ENCODE results near the gene INHBC. TPM values are rescaled to one million over a fixed set of nuclear protein-coding genes. Genes with fewer than 3 reads are reported as not detected.

INHBC gene
- total and polyA plus RNA-seq, 2 donors = 0.05 TPM; not detected in 1

GRCh38 chr12:57471661-57472060 lies 37.1 kb downstream of the INHBC start:
- DNase-seq (ENCODE audit: extremely low spot score) = no peak
- H3K4me3 ChIP-seq (ENCODE audit: low read depth, low read length) = no peak overlapping the region
- WGBS = 86% methylated on average over 3 of the region's 3 CpGs
- no peak overlapping the region for H3K27ac ChIP-seq (ENCODE audit: low read depth)
- no peaks in the 10 kb centered on the region for H3K36me3 ChIP-seq (ENCODE audit: insufficient read depth)
- no peaks in the 10 kb centered on the region for H3K4me1 ChIP-seq (ENCODE audit: insufficient read depth)

GRCh38 chr12:57472391-57472790 lies 37.8 kb downstream of the INHBC start:
- no peak for DNase-seq (ENCODE audit: extremely low spot score)
- Histone ChIP-seq H3K4me3 (ENCODE audit: low read depth, low read length) (no peak overlapping the region), H3K36me3 (ENCODE audit: insufficient read depth) (no peaks in the 10 kb centered on the region), H3K27ac (ENCODE audit: low read depth) (no peak overlapping the region), H3K4me1 (ENCODE audit: insufficient read depth) (no peaks in the 10 kb centered on the region)
- WGBS = 74% methylated on average over 3 of the region's 3 CpGs

GRCh38 chr12:57473392-57473791 lies 38.8 kb downstream of the INHBC start:
- WGBS = 45% methylated on average over 3 of the region's 3 CpGs
- DNase-seq (ENCODE audit: extremely low spot score) = no peak
- Histone ChIP-seq H3K36me3 (ENCODE audit: insufficient read depth) (no peaks in the 10 kb centered on the region), H3K4me3 (ENCODE audit: low read depth, low read length) (no peak overlapping the region), H3K27ac (ENCODE audit: low read depth) (no peak overlapping the region), H3K4me1 (ENCODE audit: insufficient read depth) (no peaks in the 10 kb centered on the region)

GRCh38 chr12:57473886-57474285 lies 39.3 kb downstream of the INHBC start:
- 88% methylated on average over 5 of the region's 5 CpGs for WGBS
- Histone ChIP-seq H3K4me3 (ENCODE audit: low read depth, low read length) (no peak overlapping the region), H3K36me3 (ENCODE audit: insufficient read depth) (no peaks in the 10 kb centered on the region), H3K4me1 (ENCODE audit: insufficient read depth) (no peaks in the 10 kb centered on the region), H3K27ac (ENCODE audit: low read depth) (no peak overlapping the region)
- DNase-seq (ENCODE audit: extremely low spot score) = no peak

- Histone ChIP-seq H3K27ac (ENCODE audit: low read depth) (no peak overlapping the region), H3K4me1 (ENCODE audit: insufficient read depth) (no peaks in the 10 kb centered on the region), H3K36me3 (ENCODE audit: insufficient read depth) (no peaks in the 10 kb centered on the region), H3K4me3 (ENCODE audit: low read depth, low read length) (no peak overlapping the region)
- no peak for DNase-seq (ENCODE audit: extremely low spot score)
- 63% methylated on average over 8 of the region's 8 CpGs for WGBS
Observed at GRCh38 chr12:57474430-57474829, 39.8 kb downstream of the INHBC start.

GRCh38 chr12:57474862-57475261 lies 40.3 kb downstream of the INHBC start:
- 62% methylated on average over 7 of the region's 7 CpGs for WGBS
- no peak for DNase-seq (ENCODE audit: extremely low spot score)
- H3K4me1 ChIP-seq (ENCODE audit: insufficient read depth) = no peaks in the 10 kb centered on the region
- H3K27ac ChIP-seq (ENCODE audit: low read depth) = no peak overlapping the region
- no peak overlapping the region for H3K4me3 ChIP-seq (ENCODE audit: low read depth, low read length)
- H3K36me3 ChIP-seq (ENCODE audit: insufficient read depth) = no peaks in the 10 kb centered on the region

GRCh38 chr12:57475271-57476161 lies 40.9 kb downstream of the INHBC start:
- WGBS = 10% methylated on average over 84 of the region's 84 CpGs

GRCh38 chr12:57476162-57476992 lies 41.8 kb downstream of the INHBC start:
- H3K27ac ChIP-seq (ENCODE audit: low read depth) = no peak overlapping the region
- no peaks in the 10 kb centered on the region for H3K36me3 ChIP-seq (ENCODE audit: insufficient read depth)
- 20% methylated on average over 29 of the region's 29 CpGs for WGBS
- DNase-seq (ENCODE audit: extremely low spot score) = no peak
- H3K4me3 ChIP-seq (ENCODE audit: low read depth, low read length) = peak overlapping the region; percentile 8
- H3K4me1 ChIP-seq (ENCODE audit: insufficient read depth) = no peaks in the 10 kb centered on the region

More at GRCh38 chr12:57475271-57476161, 40.9 kb downstream of the INHBC start:
- no peak overlapping the region for H3K27ac ChIP-seq (ENCODE audit: low read depth)
- DNase-seq (ENCODE audit: extremely low spot score) = no peak
- no peaks in the 10 kb centered on the region for H3K4me1 ChIP-seq (ENCODE audit: insufficient read depth)
- H3K36me3 ChIP-seq (ENCODE audit: insufficient read depth) = no peaks in the 10 kb centered on the region
- peak overlapping the region; percentile 8 for H3K4me3 ChIP-seq (ENCODE audit: low read depth, low read length)

GRCh38 chr12:57476993-57477709 lies 42.6 kb downstream of the INHBC start:
- peak overlapping the region; percentile 14 for H3K27ac ChIP-seq (ENCODE audit: low read depth)
- no peaks in the 10 kb centered on the region for H3K36me3 ChIP-seq (ENCODE audit: insufficient read depth)
- H3K4me1 ChIP-seq (ENCODE audit: insufficient read depth) = no peaks in the 10 kb centered on the region
- 74% methylated on average over 15 of the region's 15 CpGs for WGBS
- peak overlapping the region; percentile 20 for H3K4me3 ChIP-seq (ENCODE audit: low read depth, low read length)
- no peak for DNase-seq (ENCODE audit: extremely low spot score)

- Histone ChIP-seq H3K4me3 (ENCODE audit: low read depth, low read length) (peak overlapping the region; percentile 20), H3K27ac (ENCODE audit: low read depth) (peak overlapping the region; percentile 14), H3K36me3 (ENCODE audit: insufficient read depth) (no peaks in the 10 kb centered on the region), H3K4me1 (ENCODE audit: insufficient read depth) (no peaks in the 10 kb centered on the region)
- no peak for DNase-seq (ENCODE audit: extremely low spot score)
- 60% methylated on average over 12 of the region's 12 CpGs for WGBS
Observed at GRCh38 chr12:57477710-57478681, 43.4 kb downstream of the INHBC start.

- 78% methylated on average over 10 of the region's 10 CpGs for WGBS
- Histone ChIP-seq H3K36me3 (ENCODE audit: insufficient read depth) (no peaks in the 10 kb centered on the region), H3K4me1 (ENCODE audit: insufficient read depth) (no peaks in the 10 kb centered on the region), H3K27ac (ENCODE audit: low read depth) (peak overlapping the region; percentile 12), H3K4me3 (ENCODE audit: low read depth, low read length) (no peak overlapping the region)
- DNase-seq (ENCODE audit: extremely low spot score) = no peak
Observed at GRCh38 chr12:57479043-57479375, 44.4 kb downstream of the INHBC start.

GRCh38 chr12:57479376-57480115 lies 45.0 kb downstream of the INHBC start, which contains the start of gene ARHGAP9:
ARHGAP9 (minus strand) TSS chr12:57479866; CDS start chr12:57479406, 460 bp downstream.
- no peak for DNase-seq (ENCODE audit: extremely low spot score)
- 67% methylated on average over 6 of the region's 6 CpGs for WGBS

More at GRCh38 chr12:57479376-57480115, 45.0 kb downstream of the INHBC start, which contains the start of gene ARHGAP9:
- Histone ChIP-seq H3K4me1 (ENCODE audit: insufficient read depth) (no peaks in the 10 kb centered on the region), H3K4me3 (ENCODE audit: low read depth, low read length) (no peak within 1 kb of the TSS), H3K36me3 (ENCODE audit: insufficient read depth) (no peaks in the 10 kb centered on the region), H3K27ac (ENCODE audit: low read depth) (peak within 1 kb of the TSS; percentile 12)
